Endothelial cell of hepatic sinusoid (primary cell): Measurements from ENCODE around the gene ADRA1B.

ENCODE experiments used
- in situ Hi-C: cut with HindIII; loops from 2 replicates; pipeline ENCODE4 v1.10.0; 2017; ENCODE audit warnings: low sequenced_read_pairs

The ADRA1B gene

GRCh38 chr5:159923008-159923407 lies 6.7 kb downstream of the ADRA1B start:
- in situ Hi-C loops, result no loop called here

DNA sequence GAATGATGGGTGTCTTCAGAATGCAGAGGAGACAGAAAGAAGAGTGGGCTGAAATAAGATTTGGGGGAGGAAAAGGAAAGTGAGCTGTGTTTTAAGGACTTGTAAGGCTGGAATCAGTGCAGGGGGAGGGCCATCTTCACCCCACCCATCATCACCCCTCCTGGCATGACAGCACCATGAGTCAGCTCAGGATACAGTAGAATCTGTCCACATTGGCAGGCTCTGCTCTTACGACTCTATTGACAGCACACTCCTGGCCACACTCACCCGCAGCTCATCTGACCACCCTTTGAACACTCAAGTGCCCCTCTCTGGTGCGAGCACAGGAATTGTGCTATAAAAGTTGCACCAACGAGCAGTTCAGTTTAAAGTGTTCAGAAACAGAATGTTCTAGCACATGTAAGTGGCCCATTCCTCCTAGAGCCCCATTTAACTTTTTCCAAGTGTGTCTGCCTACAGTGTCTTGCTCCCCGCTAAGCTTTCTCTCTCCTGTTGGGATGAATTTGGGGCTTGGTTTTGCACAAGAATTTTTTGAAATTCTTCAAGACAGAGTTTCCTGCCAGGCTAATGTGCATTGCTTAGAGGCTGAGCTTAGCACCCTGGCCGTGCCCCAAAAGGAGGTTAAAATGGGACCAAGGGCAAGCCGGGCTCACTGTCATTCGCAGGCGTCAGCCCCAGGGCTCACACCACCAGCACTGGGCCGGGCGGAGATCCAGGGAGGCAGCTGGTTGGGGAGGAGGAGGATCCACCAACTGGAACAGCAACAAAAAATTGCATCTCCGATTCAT lies 12.0 kb downstream of the ADRA1B start:
- in situ Hi-C loops, result no loop called here

GRCh38 chr5:159929176-159929575 lies 12.9 kb downstream of the ADRA1B start:
- in situ Hi-C loops, result no loop called here

DNA sequence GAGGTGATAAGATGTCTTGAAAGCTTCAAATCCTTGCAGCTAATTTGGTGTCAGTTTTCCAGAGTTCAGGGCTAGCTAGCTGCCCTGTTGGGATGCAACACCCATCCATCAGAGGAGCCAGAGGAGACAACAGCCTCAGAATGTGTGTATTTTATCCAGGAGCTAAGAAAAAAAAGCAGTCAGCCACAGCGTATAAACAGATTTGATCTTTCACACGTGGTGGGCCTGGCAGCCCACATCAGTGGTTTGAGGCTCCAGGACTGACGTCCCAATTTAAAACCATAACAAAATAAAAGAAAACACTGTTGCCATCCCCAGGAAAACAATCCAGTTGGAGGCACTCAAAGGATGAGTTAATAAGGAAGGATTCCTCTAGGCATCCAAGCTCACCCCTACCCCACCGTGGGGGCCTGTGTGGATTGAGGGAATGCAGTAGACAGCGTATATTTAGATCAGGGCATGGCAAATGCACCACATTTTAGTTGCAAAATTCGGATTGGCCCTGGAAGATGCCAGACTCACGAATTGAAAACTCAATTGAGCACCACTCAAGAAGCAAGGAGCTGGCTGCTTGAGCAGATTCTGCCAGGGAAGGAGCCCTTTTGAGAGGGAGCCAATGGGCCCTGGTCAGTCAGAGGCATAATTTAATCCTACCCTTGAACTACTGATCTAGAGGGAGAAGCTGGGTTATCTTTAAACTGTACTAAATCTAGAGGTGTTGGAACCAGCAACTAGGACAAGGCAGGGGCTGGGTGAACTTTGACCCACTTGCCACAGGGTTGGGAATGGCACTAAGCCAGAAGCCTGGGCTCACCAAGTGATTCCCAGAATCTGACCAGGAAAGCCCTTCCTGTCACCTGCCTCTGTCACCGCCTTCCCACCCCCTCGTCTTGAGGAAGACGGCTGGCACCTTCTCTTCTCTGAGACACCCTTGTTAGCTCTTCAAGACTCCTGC lies 17.5 kb downstream of the ADRA1B start:
- in situ Hi-C loops, result no loop called here

DNA sequence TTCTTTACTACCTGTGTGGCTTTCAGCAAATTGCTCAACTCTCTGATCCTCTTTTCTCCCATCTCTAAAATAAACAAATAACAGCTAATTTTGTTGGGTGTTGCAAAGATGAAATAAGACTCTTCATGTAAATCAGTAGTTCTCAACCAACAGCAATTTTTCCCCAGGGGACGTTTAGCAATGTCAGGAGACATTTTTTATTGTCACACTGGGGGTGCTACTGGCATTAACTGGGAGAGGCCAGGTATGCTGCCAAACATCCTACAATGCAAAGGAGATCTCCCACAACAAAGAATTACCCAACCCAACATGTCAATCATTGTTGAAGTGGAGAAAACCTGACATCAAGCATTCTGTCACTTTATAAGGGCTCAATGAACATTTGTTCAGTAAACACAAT lies 19.7 kb downstream of the ADRA1B start:
- in situ Hi-C loops, result no loop called here

DNA sequence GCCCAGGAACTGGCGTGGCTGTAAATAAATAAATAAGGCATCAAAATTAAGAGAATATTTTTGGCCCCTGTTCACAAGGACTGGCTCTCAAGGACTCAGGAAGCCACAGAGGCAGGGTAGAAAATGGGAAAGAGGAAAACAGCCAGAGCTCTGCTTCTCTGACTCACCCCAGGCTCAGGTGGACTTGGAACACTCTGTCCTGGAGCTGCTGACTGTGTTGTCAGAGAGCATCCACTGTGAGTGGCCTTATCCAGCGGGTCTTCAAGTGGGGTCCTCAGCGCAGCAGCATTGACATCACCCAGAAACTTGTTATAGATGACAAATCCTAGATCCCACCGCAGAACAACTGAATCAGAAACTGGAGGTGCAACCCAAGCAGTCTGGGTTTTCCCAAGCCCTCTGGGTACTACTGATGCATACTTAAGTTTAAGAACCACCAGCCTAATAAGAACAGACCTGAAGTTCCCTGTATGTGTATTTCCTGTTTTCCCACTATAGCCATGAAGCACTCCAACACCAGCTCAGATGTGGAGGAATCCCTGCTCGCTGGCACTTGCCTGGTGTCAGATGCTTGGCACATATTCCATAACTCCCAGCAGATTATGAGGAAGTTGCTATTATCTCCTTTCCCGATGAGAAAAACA lies 20.5 kb downstream of the ADRA1B start:
- in situ Hi-C loops, result no loop called here

DNA sequence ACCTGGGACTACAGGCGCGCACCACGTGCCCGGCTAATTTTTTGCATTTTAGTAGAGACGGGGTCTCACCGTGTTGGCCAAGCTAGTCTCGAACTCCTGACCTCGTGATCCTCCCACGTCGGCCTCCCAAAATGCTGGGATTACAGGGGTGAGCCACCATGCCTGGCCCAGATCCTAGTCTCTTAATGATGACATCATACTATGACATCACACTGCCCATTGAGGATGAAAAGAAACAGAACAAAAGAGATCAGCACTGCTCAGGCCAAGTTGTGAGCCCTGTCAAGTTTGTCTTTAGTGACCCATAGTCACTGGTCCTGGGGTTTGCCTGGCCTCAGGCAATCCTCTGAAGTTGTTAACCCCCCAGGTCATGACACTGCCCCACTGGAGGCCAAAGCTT lies 21.3 kb downstream of the ADRA1B start:
- in situ Hi-C loops, result no loop called here

DNA sequence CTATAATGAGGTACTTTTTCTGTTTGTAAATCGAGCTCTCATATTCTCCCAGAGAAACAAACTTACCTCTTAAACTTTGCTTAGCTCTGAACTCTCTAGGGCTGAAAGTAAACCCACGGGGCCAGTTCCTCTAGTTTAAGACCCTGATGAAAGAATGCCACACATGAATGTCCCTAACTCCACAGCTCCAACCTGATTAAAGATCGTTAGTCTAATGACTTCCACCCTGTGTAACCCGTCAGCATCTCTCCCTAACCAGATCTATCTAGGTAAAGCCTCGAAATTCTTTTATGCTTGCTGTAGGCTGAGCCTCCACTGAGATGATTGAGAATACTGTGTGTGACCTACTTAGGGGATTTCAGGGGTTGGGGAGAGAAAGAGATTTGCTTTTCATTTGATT lies 27.0 kb downstream of the ADRA1B start:
- in situ Hi-C loops, result no loop called here

GRCh38 chr5:159944056-159944600 lies 27.8 kb downstream of the ADRA1B start:
- in situ Hi-C loops, result no loop called here

DNA sequence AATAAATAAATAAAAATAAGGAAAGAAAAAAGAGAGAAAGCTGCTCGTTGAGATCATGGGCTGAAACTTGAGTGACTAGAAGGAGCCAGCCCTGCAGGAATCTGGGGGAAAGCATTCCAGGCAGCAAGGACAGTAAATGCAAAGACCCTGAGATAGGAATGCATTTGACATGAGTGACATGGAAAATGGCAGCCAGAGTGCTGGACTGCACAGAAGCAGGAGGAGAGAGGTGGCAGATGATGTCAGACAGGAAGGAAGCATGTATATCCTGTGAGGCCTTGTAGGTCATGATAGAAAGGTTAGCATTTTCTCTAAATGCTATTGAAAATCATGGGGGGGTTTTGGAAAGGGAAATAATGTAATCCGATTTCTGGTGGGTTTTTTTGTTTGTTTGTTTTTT lies 29.1 kb downstream of the ADRA1B start:
- in situ Hi-C loops, result no loop called here

GRCh38 chr5:159947708-159948358 lies 31.6 kb downstream of the ADRA1B start:
- in situ Hi-C loops, result no loop called here

GRCh38 chr5:159951387-159951786 lies 35.1 kb downstream of the ADRA1B start:
- in situ Hi-C loops, result no loop called here

GRCh38 chr5:159951834-159952233 lies 35.6 kb downstream of the ADRA1B start:
- in situ Hi-C loops, result no loop called here

- in situ Hi-C loops, result no loop called here
These were observed 37.3 kb downstream of the ADRA1B start for GRCh38 chr5:159953609-159954008.

DNA sequence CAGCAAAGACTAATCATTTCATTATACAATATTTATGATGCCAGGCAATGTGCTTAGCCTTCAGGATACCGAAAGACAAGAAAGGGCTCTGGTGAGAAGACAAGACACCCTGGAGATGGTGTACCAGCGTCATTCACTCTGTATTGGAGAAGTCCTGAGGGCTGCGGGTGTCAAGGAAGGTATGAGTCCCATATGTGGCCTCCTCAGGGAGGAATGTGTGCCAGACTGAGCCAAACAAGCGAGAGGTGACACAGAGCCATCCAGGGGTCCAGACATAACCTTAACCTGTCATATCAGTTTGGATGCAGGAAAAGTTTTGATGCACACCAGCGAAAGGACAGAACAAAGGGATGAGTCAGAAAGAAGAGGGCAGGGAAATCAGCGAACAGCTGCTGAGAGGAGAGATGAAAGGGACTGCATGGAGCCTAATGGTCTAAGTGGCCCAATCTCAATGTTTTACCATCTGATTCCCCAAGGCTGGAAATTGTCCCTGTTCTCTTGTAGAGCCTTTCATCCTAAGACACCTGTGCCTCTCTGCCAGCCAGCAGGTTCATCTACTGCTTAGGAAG lies 38.9 kb downstream of the ADRA1B start:
- in situ Hi-C loops, result no loop called here

- in situ Hi-C loops, result no loop called here
These were observed 39.8 kb downstream of the ADRA1B start for GRCh38 chr5:159956074-159956473.

GRCh38 chr5:159961176-159962160 lies 45.2 kb downstream of the ADRA1B start:
- in situ Hi-C loops, result no loop called here

- in situ Hi-C loops, result no loop called here
These were observed 45.9 kb downstream of the ADRA1B start for GRCh38 chr5:159962214-159962613.

GRCh38 chr5:159963935-159964334 lies 47.7 kb downstream of the ADRA1B start:
- in situ Hi-C loops, result no loop called here
